Thyroid gland (tissue), 4 donors: ENCODE results near the gene CHAC1. TPM values are rescaled to one million over a fixed set of nuclear protein-coding genes. Genes with fewer than 3 reads are reported as not detected.

Experiments
- DNase-seq, 2 donors: peaks; one replicate each; pipeline ENCODE4 v3.0.0-alpha.2; 2019
- H3K27ac ChIP-seq, 3 donors: fragments of 200-600 bp; sonication (generic); 1 replicate in 2 of 3; 2 replicates in 1 of 3; pipeline ENCODE4 v1.5.1; 2016 to 2019; ENCODE audit warnings: mild to moderate bottlenecking in 1 of 3, moderate library complexity in 1 of 3
- H3K27me3 ChIP-seq: fragments of 200-600 bp; sonication (generic); one replicate; pipeline ENCODE4 v1.5.1; 2019
- H3K36me3 ChIP-seq, 2 donors: fragments of 200-600 bp; sonication (generic); one replicate each; pipeline ENCODE4 v1.5.1; 2016 to 2019
- H3K4me1 ChIP-seq, 2 donors: fragments of 200-600 bp; sonication (generic); one replicate each; pipeline ENCODE4 v1.5.1; 2017 to 2019
- H3K4me3 ChIP-seq, 3 donors: fragments of 200-600 bp; sonication (generic); replicated peaks in 1 of 3; 1 replicate in 2 of 3; 2 replicates in 1 of 3; pipeline ENCODE4 v1.5.1; 2016; ENCODE audit warnings: mild to moderate bottlenecking in 1 of 3
- H3K9me3 ChIP-seq: fragments of 200-600 bp; sonication (generic); one replicate; pipeline ENCODE4 v1.5.1; 2017
- POLR2A ChIP-seq, 2 donors: fragments of 450-650 bp; IDR thresholded peaks; one replicate each; pipeline ENCODE4 v1.6.1; 2017; ENCODE audit warnings: antibody characterized with exemption in 2 of 2, mild to moderate bottlenecking in 2 of 2, moderate library complexity in 1 of 2
- WGBS, 2 donors: methylation state at CpG; one replicate each; pipeline ENCODE4 v1.1.5; 2017; 5-methylcytosine and 5-hydroxymethylcytosine counted together
- intact Hi-C: fragments of 100-400 bp; cut with DNase I; formaldehyde crosslinking; loops from one replicate; pipeline ENCODE4 v1.15.1; 2023
- total RNA-seq, 4 donors: library from RNA; depleted of rRNA; stranded (reverse); fragments of >200 nt; gene quantifications; one replicate each; pipeline ENCODE4 v1.2.3, GENCODE V29; 2016
- TF ChIP-seq, protein P1 (sequence below), 6 experiments: fragments of 200-600 bp in 3 of 6; fragments of 450-650 bp in 3 of 6; sonication (generic) in 3 of 6; IDR thresholded peaks; one replicate each; pipeline ENCODE4 v1.5.1; 2016 to 2019; ENCODE audit warnings: antibody characterized with exemption in 6 of 6, mild to moderate bottlenecking in 2 of 6, inconsistent platforms in 1 of 6, moderate library complexity in 1 of 6

Gene CHAC1, protein sequence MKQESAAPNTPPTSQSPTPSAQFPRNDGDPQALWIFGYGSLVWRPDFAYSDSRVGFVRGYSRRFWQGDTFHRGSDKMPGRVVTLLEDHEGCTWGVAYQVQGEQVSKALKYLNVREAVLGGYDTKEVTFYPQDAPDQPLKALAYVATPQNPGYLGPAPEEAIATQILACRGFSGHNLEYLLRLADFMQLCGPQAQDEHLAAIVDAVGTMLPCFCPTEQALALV
- total RNA-seq: 1 to 10 TPM; 1.1 to 3.1 (median 1.8) TPM

DNA sequence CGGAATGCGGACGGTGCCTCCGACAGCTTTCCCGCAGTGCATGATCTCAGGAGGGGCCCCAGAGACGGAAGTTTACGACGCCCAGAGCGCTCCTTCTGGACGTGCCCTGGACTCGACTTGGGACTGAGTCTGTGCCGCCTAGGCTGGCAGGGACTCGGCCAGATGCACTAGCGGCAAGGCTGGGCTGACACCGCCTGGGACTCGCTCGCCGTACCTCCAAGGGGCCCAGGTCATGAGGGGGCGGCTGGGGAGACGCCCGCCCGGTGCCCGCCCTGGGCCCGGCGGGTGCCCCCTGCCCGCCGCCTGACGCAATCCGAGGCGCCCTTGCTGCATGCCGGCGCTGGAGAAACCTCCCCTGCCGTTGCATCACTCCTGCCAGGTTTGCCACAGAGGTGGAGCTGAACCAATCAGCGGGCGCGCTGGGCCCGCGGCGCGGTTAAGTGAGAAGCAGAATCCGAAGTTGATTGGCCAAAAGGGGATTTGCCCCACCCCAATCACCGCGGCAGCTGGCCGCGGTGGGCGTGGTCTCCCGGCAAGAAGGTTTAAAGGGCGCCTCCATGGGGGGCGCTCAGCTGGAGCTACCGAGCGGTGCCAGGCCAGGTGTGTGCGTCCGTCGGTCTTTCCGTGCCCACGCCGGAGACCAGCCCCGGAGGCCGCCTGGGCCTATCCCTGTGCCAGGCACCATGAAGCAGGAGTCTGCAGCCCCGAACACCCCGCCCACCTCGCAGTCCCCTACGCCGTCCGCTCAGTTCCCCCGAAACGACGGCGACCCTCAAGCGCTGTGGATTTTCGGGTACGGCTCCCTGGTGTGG is at the start of gene CHAC1:
TSS of gene CHAC1 (plus strand) at position 571 of the 812 bp plus-strand sequence. CDS start at position 684, 113 bp downstream.
- Histone ChIP-seq H3K36me3 (no peaks in the 10 kb centered on the region), H3K27ac (peak within 1 kb of the TSS in 2 of 3 donors; percentile 2 to 15), H3K9me3 (no peaks in the 10 kb centered on the region), H3K4me3 (peak within 1 kb of the TSS; percentile 11 to 88 (median 61)), H3K4me1 (peaks cover 6 to 17% of the 10 kb centered on the region in 2 donors), H3K27me3 (no peaks in the 10 kb centered on the region)
- intact Hi-C loops: no loop called here
- 0 to 1% methylated on average over 6 to 21 of the region's 72 CpGs for WGBS, 2 donors
- peak in 1 of 2 donors; percentile 62 for TF ChIP-seq POLR2A (IDR thresholded peaks at IDR 0.05)
- TF ChIP-seq, protein P1, sequence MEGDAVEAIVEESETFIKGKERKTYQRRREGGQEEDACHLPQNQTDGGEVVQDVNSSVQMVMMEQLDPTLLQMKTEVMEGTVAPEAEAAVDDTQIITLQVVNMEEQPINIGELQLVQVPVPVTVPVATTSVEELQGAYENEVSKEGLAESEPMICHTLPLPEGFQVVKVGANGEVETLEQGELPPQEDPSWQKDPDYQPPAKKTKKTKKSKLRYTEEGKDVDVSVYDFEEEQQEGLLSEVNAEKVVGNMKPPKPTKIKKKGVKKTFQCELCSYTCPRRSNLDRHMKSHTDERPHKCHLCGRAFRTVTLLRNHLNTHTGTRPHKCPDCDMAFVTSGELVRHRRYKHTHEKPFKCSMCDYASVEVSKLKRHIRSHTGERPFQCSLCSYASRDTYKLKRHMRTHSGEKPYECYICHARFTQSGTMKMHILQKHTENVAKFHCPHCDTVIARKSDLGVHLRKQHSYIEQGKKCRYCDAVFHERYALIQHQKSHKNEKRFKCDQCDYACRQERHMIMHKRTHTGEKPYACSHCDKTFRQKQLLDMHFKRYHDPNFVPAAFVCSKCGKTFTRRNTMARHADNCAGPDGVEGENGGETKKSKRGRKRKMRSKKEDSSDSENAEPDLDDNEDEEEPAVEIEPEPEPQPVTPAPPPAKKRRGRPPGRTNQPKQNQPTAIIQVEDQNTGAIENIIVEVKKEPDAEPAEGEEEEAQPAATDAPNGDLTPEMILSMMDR (IDR thresholded peaks at IDR 0.05): peak in 3 of 6 experiments; percentile 8 to 10 (median 10)
- peak; percentile 96 for DNase-seq

DNA sequence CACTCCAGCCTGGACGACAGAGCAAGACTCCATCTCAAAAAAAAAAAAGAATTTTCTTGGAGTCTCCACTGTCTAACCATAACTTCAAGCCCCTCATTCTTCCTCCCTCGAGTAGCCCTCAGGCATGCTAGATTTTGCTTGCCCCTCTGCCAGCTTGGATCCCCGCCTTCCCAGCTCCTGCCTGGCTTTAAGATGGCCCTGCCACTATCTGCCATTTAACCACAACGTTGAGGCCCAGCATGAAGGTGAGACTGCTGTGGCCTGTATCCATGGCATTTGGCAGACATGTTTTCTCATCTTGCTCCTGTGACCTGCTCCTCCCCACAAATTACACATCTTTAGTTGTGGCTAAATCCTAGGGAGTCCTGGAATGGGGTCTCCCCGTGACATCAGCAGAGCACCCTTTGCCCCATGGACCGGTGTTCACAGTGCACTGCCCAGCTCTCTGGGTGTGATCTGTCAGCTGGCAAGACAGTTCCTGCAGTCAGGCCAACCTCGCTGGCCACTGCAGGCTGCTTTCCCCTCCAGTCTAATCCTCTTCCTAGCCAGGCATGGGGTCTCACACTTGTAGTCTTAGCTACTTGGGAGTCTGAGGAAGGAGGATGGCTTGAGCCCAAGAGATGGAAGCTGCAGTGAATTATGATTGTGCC is 48.6 kb upstream of the CHAC1 start:
- peak overlapping the region in 1 of 3 donors; percentile 91 for H3K27ac ChIP-seq
- H3K4me1 ChIP-seq: peaks cover 23 to 31% of the 10 kb centered on the region in 2 donors
- WGBS, 2 donors: 86 to 88% methylated on average over 6 of the region's 7 CpGs

DNA sequence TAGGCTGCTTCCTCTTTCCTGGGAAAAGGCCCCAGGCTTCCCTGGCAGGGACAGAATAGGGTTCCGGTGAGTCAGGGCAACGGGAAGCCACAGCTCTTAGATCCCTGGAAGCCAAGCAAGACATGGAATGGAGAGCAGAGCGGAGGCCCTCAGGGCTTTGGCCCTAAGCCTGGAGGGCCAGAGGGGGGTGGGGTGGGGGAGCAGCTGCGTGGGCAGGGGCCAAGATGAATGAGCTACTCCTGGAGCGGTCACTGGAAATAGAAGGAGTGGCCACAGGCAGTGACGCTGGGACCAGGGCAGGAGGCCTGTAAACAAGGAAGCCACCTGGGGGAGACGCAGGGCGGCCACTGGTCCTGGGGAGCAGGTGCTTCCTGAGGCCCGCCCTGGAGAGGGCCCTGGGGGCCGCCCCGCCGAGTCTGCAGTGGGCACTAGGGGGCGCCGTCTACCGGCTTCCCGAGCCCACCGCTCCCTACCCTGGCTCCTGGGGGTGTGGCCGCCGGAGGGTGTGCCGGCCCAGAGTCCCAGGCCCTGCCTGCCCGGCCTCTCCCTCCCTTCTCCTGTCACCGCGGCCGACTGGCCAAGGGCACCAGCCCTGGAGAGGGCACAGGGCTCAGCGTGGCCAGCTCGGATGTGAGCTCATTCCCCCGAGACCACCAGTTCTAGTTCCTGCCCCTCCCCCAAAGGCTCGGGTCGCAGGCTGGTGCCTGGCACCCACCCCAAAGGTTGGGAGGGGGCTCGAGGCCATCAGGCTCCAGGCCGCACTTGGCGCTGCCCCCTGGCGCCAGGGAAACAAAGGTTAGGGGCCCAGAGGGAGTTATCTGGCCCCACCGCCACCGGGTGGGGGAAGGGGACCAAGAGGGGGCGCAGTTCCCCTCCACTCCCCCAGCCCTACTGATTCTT is 46.9 kb upstream of the CHAC1 start:
- 2% methylated on average over 9 to 20 of the region's 36 CpGs for WGBS, 2 donors
- H3K4me3 ChIP-seq: peak overlapping the region in 1 of 3 donors; percentile 30
- intact Hi-C loops: loop anchor here (5.0 kb wide), 2 partner anchors 36 to 111 kb away; no protein-coding TSS in a partner anchor
- peak; percentile 98 to 99 for DNase-seq
- peaks cover 23 to 35% of the 10 kb centered on the region in 2 donors for H3K4me1 ChIP-seq
- H3K27ac ChIP-seq: peak overlapping the region; percentile 91 to 92 (median 91)
- peak in 1 of 2 donors; percentile 64 for TF ChIP-seq POLR2A (IDR thresholded peaks at IDR 0.05)
- TF ChIP-seq, protein P1 (IDR thresholded peaks at IDR 0.05): peak; percentile 70 to 97 (median 84)
- no peaks in the 10 kb centered on the region for H3K9me3 ChIP-seq
- H3K27me3 ChIP-seq: no peaks in the 10 kb centered on the region
- H3K36me3 ChIP-seq: peaks cover 10 to 14% of the 10 kb centered on the region in 2 donors

More for the DNA sequence above, 48.6 kb upstream of the CHAC1 start:
- TF ChIP-seq, protein P1 (IDR thresholded peaks at IDR 0.05): no peak
- no peak for TF ChIP-seq POLR2A (IDR thresholded peaks at IDR 0.05)
- Histone ChIP-seq H3K9me3 (no peaks in the 10 kb centered on the region), H3K36me3 (peaks cover 24 to 28% of the 10 kb centered on the region in 2 donors), H3K27me3 (no peaks in the 10 kb centered on the region), H3K4me3 (no peak overlapping the region)
- no peak for DNase-seq
- intact Hi-C loops: loop anchor here (2.0 to 5.0 kb wide), 3 partner anchors 38 to 282 kb away; no protein-coding TSS in a partner anchor

DNA sequence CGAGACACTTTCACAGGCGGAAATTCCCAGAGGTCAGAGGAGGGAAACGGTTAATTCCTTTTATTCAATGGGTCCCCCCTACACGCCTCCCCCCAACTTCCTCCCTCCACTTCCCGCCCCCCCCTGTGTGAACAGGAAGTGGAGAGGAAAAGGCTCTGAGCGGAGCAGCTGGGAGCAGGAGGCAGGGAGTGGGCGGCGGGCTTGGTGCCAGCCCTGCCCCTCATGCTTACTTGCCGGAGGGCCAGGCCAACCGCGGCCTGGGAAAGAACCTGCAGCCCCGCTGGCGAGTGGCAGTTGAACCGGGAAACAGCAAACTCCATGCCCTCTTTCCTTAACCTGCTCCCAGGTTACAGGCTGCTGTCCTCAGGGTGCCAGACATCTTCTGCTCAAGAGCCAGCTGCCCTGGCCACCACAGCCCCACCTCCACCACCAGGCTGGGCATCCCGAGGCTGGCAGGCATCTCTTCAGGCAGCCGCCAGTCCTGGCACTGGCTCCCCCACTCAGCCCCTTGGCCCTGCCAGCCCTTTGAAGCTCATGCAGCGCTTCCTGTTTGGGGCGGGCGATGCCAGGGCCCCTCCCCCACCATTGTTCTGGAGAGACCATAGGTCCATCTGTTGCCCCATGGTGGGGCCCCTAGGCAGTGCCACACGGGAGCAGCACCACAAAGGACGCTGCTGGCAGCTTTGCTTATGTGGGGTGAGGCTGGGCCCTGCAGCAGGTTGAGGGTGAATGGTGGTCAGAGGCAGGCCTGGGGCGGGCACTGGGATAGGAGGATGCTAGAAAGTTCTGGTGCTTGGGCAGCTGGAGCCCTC is 46.1 kb upstream of the CHAC1 start:
- H3K4me3 ChIP-seq: peak overlapping the region in 1 of 3 donors; percentile 30
- no peaks in the 10 kb centered on the region for H3K27me3 ChIP-seq
- H3K9me3 ChIP-seq: no peaks in the 10 kb centered on the region
- peaks cover 23 to 35% of the 10 kb centered on the region in 2 donors for H3K4me1 ChIP-seq
- H3K36me3 ChIP-seq: peaks cover 9 to 14% of the 10 kb centered on the region in 2 donors
- peak; percentile 68 for DNase-seq
- peak overlapping the region; percentile 91 to 92 (median 91) for H3K27ac ChIP-seq
- WGBS, 2 donors: 20 to 37% methylated on average over 8 to 10 of the region's 22 CpGs
- intact Hi-C loops: loop anchor here (5.0 kb wide), 2 partner anchors 35 to 110 kb away; no protein-coding TSS in a partner anchor
- TF ChIP-seq, protein P1 (IDR thresholded peaks at IDR 0.05): no peak
- no peak for TF ChIP-seq POLR2A (IDR thresholded peaks at IDR 0.05)
